CD4-positive, alpha-beta T cell treated with Interleukin-4 for 1 hour (primary cell): Measurements from ENCODE around the gene ANKRD28.

Experiments used
- DNase-seq, 2 donors: peaks; one replicate each; pipeline ENCODE4 v3.0.0-alpha.2; 2020 to 2022

Gene ANKRD28

DNA sequence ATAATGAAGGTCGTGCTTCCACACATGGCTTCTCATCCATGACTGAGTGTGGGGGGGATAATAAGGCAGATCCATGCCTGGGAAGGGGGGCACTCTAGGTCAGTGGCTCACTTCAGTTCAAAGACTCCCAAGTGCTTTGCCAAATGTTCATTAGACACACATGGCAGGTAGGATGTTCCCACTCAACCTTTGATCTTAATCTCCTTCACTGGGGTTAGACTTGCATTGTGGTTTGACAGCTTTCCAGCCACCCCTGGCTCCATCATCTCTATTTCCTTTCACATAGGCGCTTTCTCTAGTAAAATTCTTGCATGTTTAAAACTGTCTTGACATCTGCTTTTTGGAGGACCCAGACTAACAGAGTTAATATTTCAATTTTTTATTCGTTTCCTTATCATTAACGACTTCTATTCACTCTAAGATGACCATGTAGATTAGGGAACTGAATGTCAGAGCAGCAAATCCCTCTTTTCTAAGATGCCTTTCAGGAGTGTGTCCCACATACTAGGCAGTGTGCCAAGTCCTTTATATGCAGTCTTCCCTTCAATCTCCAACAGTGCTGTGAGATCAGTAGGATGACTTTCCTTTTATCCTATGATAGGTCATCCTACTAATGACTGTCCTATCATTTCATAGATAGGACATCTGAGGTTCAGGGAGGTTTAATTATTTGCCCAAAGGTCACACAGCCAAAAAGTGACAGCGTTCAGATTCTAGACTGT, 138.4 kb downstream of the ANKRD28 start:
- no peak for DNase-seq

DNA sequence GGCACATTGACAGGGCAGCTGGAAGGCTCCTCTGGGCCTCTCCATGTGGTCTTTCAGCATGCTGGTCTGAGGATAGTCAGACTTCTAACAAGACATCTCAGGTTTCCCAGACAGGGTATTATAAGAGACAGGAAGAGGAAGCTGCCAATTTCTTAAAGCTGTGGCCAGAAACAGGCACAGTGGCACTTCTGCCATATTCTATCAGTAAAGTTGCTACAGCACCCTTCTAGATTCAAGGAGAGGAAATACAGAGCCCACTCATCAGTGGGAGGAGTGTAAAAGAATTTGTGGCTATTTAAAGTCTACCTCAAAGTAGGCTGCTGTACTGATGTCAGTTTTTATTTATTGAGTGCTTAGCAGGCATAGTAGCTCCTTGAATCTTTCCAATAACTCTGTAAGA, 140.8 kb downstream of the ANKRD28 start:
- no peak for DNase-seq

DNA sequence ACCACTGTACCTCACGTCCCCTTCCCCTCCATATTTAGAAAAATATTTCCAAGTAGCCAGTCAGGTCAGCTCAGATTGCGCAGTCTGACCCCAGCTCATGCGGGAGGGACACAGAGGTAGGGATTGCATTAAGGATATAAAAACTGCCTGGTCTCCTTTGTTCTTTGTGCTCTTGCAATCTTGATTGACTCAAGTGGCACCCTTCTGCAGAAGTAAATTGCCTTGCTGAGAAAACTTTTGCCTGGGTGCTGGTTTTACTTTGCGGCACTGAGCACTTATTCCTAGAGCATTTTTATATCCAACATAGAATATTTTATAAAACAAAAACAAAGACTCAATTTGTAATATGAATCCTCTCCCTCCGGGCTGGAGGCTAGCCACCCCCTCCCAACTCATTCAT, 141.4 kb downstream of the ANKRD28 start:
- DNase-seq, result no peak

DNA sequence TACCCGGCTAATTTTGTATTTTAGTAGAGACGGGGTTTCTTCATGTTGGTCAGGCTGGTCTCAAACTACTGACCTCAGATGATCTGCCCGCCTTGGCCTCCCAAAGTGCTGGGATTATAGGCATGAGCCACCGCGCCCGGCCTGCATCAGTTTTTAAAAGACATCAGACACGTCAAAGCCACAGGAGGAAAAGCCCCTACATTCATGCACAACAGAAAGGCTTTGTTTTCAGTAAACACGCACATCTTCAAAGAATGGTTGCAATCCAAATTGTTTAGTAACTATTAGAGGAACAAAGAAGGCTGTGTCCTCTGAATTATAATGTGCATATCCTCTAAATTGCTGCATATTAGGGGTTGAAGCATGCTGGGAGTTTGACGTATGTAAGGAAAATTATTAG, 142.9 kb downstream of the ANKRD28 start:
- DNase-seq, result no peak

DNA sequence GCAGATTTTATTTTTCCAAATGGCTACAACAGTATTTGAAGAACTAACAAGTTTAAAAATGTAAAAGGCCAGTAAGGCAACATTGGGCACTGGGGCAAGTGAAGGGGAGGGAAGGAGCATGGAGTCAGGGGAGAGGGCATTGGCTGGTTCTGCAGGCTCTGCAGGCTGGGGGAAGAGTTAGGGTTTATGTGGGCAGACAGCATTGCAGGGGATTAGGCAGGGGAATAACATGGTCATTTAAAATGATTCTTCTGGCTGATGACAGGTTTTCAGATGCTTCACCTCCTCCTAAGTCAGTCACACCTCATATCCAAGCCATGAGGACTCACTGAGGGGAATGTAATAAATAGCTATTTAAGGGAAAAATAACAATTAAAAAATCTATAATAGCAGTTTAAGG, 143.7 kb downstream of the ANKRD28 start:
- DNase-seq, result no peak

DNA sequence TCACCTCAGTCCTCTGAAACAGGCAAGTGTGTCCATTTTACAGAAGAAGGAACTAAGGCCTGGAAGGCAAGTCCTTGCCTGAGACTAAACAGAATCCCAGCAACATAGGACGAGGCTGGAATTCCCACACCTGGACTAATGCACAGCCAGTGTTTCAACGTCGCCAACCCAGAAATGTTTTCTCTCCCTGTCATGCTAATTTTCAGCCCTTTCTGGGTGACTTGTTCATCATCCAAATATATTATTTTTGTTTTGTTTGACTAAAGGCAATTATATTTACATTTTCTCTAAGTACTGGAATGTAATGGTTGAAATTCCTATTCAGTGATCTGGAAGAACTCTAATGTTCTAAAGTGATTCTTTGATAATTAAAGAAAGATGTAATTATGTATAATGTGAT, 144.5 kb downstream of the ANKRD28 start:
- DNase-seq, result no peak

DNA sequence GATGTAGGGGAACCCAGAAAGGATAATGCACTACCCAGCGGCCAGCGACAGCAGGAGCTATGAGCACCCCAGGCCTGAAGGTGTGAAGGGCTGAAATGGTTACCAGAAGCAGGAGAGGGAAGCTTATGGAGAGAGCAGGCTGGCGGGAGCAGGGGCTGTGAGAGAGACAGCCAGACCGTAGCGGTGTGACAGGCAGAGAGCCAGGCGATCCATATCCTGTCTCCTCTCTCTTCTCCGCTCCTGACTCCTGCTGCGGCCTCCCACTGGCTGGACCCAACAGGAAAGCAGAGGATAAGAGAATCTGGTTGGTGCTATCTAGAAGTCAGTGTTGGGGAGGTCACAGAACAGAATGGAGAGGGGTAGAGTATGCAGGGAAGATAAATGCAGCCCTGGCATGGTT, 146.4 kb downstream of the ANKRD28 start:
- DNase-seq, result no peak

DNA sequence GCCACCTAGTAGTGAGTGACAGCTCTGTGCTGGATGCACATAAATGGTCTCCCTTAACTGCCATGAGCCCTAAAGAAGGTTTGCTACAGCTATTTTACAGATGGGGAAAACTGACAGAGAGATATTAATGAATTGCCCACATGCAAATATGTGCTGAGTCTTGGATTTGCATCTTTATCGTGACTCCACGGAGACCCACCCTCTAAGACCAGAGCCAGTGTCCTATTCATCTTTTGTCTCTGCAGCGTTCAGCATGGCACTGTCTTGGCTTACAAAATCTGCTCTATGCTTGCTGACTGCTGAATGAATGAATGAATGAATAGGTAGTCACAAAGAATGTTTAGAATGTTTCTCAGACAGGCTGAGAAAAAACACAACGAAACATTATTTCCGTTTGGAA, 147.9 kb downstream of the ANKRD28 start:
- no peak for DNase-seq

DNA sequence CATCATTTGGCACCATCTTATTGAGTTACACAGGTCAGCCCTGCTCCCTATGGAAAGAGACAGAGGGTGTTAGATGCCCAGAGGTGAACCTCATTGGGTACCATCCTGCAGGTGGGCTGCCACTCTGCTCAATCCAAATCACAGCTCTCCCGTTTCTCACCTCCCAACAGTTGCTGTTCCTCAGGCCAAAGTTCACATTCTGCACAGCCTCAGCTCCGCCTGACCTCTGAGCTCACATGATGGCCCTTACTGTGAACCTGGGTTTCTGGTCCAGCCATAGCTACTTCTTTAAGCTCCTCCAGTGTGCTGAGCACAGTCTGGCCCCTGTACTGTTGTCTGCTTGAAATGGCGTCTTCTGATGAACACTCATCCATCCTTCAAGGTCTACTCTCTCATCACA, 148.4 kb downstream of the ANKRD28 start:
- no peak for DNase-seq

DNA sequence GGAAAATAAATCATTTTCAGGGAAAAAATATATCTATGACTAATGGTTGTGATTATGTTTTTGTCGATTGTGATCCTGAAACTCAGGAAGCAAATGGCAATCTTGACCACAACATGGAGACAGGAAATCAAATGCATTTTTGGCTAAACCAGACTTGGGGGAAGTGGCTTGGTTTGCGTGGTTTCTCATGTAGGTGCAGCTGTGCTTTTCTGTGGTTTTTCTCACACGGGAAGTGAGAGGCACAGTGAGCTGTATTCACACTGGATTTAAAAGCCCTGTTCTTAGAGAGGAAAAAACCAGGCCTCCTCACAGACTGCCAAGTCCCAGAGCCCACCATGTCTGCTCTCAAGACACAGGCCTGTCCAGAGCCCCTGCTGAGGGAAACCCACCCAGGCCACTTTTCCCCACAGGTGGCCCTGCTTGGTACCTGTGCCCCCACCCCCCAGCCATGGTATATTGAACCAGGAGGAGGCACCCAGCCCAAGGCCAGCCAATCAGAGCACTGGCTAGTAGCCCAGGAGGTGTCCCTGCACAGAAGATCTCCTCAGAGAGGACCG, 150.1 kb downstream of the ANKRD28 start:
- DNase-seq, result peak; percentile 61 to 68

DNA sequence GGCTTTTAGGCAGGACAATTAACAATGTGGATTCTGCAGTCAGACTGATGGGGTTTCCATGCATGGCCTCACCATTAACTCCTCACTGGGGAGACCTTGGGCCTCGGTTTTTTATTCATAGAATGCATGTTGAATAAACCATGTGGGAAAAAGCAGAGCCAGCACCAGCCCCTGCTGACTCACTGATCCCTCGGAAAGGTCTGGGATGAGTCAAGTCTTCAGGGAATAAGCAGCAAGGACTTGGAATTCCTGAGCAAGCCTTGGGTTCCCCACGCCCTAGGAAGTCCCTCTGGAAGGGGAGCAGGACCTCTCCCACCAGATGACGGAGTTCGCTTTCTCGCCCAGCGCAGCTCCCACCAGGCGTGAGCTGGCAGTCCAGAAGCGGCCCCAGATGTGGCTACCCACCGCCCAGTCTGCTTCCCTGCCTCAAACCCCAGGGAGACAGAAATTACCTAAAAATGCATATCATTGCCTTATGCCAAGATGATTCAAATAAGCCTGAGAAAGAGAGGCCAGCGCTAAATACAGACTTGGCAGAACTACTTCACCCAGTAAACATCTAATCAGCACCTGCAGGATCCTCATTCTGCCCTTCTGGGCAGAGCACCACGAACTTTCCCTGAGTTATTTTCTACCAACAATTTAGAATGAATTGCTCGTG, 150.8 kb downstream of the ANKRD28 start:
- no peak for DNase-seq

DNA sequence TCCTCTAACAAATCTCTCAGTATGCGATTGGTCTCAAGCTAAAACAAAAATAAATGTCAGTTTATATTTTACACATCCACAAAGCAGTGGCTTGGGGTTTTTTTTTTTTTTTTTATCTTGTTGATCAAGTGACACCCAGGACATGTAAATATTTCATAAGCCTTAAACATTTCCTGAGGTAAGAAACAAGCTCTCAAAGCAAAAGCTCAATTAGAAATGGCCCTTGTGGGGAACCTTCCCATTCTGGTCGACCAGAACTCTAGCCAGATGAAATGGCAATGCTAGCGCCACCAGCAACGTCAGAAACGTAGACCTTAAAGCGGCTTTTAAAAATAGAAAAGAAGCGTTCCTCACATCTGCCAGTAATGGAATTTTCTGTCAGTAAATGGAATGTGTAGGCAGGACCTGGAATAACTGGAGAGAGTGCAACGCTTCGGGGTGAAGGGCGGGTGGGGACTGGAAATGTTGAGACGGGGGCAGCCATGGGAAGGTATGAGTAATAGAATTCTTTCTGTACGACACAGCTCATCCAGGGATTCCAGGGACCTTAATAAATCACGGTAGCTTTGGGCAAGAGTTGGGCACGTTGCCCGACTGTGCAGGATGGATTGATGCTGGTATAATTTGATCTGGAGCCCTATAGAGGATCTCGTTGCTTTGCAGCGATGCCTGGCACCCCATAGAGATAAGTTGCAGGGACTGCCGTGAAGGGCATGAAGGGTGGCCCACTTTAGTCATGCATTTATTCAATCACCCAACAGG, 151.9 kb downstream of the ANKRD28 start:
- DNase-seq, result no peak

DNA sequence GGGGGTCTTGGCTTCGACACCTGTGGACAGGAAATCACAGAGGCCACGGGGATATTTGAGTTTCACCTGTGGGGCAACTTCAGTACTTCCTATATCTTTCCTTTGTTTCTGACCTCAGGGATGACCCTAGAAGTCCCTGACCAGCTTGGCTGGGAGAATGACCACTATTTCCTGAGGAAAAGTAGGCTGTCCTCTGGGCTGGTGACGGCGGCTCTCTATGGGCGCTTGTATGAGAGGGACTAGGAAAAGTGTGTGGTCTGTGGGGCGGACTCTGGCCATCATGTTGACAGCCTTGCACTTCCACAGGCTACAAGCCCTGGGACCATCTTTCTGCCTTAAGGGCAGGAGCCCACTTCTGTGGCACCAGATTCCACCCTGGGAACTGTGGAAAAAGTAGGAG, 152.5 kb downstream of the ANKRD28 start:
- no peak for DNase-seq

DNA sequence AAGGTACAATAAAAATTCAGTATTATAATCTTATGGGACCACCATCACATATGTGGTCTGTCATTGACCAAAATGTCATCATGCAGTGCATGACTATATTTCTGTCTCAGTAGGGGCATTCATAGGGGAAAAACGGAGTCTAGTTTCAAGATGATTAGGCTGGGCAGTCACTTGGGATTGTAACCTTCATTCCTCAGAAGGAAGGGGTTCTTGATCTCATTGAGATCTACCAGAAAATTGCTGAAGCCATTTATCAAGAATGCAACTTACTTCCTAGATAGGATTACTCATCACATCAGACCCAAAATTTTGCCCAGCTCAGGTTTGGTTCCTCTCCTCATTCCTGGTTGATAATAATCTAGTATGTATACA, 158.9 kb downstream of the ANKRD28 start:
- no peak for DNase-seq

DNA sequence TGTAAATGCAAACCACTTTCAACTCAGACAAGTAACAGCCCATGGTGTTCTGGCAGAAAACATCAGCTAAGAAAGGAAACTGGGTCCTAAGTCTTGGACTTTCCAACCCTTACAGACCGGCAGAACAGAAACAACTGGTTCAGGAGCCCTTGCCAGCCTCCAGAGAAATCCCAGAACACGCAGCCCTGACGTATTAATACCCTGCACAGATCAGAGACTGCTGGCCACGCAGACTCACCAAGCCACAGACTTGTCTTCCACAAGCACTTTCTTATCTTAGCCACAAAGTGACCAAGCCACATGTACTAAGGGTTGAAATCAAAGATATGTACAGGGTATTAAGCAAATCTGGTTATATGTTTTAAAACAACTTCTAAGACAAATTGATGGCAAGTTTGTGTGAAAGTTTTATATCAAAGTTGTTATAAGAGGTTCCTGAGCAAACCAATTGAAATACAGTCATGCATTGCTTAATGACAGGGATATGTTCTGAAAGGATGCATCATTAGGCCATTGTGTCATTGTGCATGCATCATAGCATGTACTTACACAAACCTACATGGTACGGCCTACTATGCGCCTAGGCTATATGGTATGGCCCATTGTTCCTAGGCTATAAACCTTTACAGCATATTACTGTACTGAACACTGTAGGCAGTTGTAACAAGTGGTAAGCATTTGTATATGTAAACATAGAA, 159.4 kb downstream of the ANKRD28 start:
- DNase-seq, result no peak

DNA sequence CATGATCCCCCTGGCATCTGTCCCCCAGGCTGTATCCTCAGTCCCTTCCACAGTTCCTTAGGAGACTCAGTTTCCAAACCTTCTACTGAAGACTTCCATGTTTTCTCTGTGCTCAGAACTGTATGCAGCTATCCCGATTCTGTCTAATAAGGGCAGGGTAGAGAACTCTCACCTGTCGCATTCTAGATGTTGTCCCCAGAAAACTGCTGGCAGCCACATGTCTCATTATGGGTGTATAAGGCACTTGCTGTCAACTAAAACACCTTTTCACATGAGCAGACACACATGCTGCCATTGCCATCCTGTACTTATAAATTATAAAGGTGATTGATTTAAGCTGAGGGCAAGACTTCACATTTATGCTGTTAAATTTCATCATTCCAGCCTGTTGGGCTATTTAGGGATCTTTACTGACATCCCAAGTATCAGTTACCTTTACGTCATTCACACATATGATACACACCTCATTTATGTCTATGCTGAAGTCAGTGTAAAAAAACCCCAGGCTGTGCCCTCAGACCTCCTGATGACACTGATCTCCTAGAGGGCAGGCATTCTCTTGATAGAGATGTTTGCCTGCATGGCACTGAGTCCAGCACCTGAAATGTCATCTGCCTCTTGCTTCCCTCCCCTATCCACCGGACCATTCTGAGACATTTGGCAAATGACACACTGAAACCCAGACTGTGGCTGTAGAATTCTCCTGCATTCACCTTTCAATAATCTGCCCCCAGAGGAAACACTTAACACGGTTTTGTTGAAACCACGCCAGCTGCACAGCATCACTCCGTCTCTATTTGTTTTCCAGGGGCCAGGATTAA, 160.4 kb downstream of the ANKRD28 start:
- no peak for DNase-seq

DNA sequence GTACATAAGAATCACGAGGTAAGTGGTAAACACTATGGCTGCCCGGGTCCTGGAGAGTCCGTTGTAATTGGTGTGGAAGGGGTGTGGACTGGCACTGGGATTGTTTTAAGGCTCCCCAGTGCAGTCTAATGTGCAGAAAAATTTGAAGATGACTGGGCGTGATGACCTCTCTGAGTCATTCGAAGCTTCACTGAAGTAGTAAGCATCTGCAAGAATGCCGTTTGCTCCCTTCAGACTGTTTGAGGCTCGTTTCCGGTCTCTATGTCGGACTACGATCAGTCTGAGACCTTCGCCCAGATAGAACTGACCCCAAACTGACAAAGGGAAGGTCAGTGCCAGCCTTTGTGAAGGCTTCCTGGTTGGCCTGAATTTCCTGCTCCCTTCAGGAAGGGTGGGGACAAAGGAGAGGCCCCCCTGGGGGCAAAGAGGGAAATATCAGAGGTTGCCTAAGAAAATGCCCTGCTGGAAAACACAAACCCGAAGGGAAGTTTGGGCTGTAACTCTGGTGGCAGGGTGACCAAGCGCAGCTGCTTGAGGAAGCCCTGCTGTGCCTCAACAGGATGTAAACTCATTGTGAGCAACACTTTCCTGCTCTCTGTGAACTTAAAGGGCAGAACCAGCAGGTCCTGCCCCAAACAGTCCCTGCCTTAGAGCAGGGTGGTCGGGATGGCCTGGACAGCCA, 161.6 kb downstream of the ANKRD28 start:
- peak; percentile 27 to 42 for DNase-seq

DNA sequence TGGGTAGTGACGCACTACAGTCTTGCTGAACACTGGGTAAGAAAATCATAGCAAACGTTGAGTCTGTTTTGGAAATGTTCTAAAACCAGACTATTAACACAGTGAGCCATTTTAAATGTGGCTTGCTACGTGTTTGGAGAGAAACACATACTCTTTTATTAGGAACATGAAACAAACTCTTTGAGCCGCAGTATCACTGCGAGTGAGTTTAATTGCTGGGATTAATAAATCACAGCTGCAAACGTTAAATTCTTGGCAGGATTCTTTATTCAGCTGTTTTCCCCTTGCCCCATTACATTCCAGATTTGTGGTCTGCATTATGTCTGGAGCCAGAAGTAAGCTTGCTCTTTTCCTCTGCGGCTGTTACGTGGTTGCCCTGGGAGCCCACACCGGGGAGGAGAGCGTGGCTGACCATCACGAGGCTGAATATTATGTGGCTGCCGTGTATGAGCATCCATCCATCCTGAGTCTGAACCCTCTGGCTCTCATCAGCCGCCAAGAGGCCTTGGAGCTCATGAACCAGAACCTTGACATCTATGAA, 162.6 kb downstream of the ANKRD28 start:
- DNase-seq, result no peak

DNA sequence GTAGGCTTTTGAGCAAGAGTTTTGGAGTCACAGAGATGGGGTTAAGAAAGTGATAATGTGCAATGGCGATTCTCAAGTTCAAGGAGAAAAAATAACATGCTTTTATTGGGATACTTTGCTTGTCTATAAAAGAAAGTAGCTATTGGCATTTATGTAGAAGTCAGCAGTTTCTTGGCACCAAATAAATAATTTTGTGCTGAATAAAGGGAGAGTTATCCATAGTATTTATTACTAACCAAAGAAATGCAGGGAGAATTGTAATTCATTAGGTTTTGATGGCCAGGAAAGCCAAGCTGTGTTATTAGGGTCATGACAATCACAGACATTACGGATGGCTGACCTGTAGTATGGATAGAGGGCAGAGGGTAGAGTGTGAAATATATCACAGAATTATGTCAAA, 163.1 kb downstream of the ANKRD28 start:
- DNase-seq, result no peak

DNA sequence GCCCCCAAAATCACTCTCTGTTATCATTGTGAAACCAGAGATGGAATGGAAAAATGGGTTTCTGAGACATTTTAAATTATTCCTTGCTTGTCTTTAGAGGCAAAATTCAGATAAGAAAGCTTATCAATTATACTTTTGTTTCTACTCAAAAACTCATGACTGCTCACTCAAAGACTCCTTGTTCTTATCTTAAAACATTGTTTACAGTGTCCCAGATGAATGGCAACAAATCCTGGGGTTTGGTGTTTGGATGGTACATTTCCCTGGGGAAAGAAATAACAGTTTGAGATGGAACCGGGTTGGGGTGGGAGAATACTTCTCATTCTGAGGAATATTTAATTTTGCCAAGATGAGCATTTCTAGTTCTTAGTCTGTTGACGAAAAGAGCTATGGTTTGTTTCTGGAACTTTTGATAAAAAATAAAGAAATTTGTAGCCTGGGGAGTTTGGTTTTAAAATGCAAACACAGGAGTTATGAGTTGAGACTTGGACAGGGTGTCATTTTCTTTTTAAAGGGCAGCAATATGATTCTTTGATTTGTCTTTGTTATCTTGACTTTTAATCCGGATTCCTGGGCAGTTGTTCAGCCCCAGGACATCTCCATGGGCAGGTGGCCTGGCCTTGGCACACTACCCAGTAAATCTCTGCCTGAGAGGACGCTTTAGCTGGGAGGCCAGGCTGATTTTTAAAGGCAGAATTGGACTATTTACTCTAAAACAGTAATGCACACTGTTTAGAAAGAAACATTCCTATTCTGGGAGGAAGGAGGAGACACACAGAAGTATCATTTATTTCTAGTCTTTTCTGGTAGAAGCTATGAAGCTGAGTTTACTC, 163.8 kb downstream of the ANKRD28 start:
- no peak for DNase-seq
